GM19452 (cell line): Measurements from ENCODE around the gene TEX53.

Source experiments
- ATAC-seq: cut with Tn5 transposase; IDR thresholded peaks from one replicate; pipeline ENCODE4 v1.9.1; 2021; ENCODE audit not compliant: unreplicated experiment

Gene TEX53

GRCh38 chr9:114607671-114608524 is 49.7 kb downstream of the TEX53 start:
- ATAC-seq = no peak

GRCh38 chr9:114606597-114607207 is 50.9 kb downstream of the TEX53 start:
- no peak for ATAC-seq
